GM23338 (cell line): ENCODE data around the gene C12orf43. TPM values are rescaled to one million over a fixed set of nuclear protein-coding genes. Genes with fewer than 3 reads are reported as not detected.
A peak's percentile ranks its signal among the peaks of the same experiment; 100 is the strongest.

Experiments
- ATAC-seq: fragments of 200-7000 bp; cut with Tn5 transposase; 3 replicates; pipeline ENCODE4 v1.9.1; 2020
- DNase-seq: peaks from one replicate; pipeline ENCODE4 v3.0.0-alpha.2; 2015; ENCODE audit warnings: low spot score
- H2AFZ ChIP-seq: fragments of 200-600 bp; sonication (generic); 2 replicates; pipeline ENCODE4 v1.8.0; 2016; ENCODE audit warnings: antibody characterized with exemption, mild to moderate bottlenecking, moderate library complexity
- H3F3A ChIP-seq: fragments of 200-600 bp; sonication (generic); replicated peaks from 2 replicates; pipeline ENCODE4 v1.8.0; 2017; ENCODE audit warnings: antibody characterized with exemption, mixed run types, low read depth
- H3K27ac ChIP-seq: fragments of 200-600 bp; sonication (generic); 2 replicates; pipeline ENCODE4 v1.6.1; 2016; ENCODE audit warnings: low read depth
- H3K27me3 ChIP-seq: fragments of 200-600 bp; sonication (generic); 2 replicates; pipeline ENCODE4 v1.8.0; 2016; ENCODE audit warnings: mild to moderate bottlenecking, mixed run types, moderate library complexity; ENCODE audit not compliant: insufficient read depth
- H3K36me3 ChIP-seq: fragments of 200-600 bp; sonication (generic); 2 replicates; pipeline ENCODE4 v1.8.0; 2016; ENCODE audit warnings: mild to moderate bottlenecking; ENCODE audit not compliant: insufficient read depth
- H3K4me1 ChIP-seq: fragments of 200-600 bp; sonication (generic); 2 replicates; pipeline ENCODE4 v1.8.0; 2016; ENCODE audit warnings: mild to moderate bottlenecking, moderate library complexity; ENCODE audit not compliant: insufficient read depth
- H3K4me2 ChIP-seq: fragments of 200-600 bp; sonication (generic); 2 replicates; pipeline ENCODE4 v1.7.1; 2017; ENCODE audit warnings: mixed run types
- H3K4me3 ChIP-seq: fragments of 200-600 bp; sonication (generic); 2 replicates; pipeline ENCODE4 v1.6.1; 2016; ENCODE audit warnings: mixed run types
- H3K79me2 ChIP-seq: fragments of 200-600 bp; sonication (generic); replicated peaks from 2 replicates; pipeline ENCODE4 v1.8.0; 2017; ENCODE audit warnings: mild to moderate bottlenecking; ENCODE audit not compliant: insufficient read depth
- H3K9me2 ChIP-seq: fragments of 200-600 bp; sonication (generic); 2 replicates; pipeline ENCODE4 v1.8.0; 2017; ENCODE audit not compliant: insufficient read depth
- H4K20me1 ChIP-seq: fragments of 200-600 bp; sonication (generic); replicated peaks from 2 replicates; pipeline ENCODE4 v1.8.0; 2017; ENCODE audit warnings: mild to moderate bottlenecking; ENCODE audit not compliant: insufficient read depth
- H3K27ac Mint-ChIP-seq: 2 replicates; pipeline ENCODE4 v1.8.0; 2020; ENCODE audit warnings: inconsistent platforms, mild to moderate bottlenecking, moderate library complexity, mixed read lengths
- H3K27me3 Mint-ChIP-seq: 3 replicates; pipeline ENCODE4 v1.8.0; 2022; ENCODE audit warnings: low read depth, mild to moderate bottlenecking, moderate library complexity, mixed read lengths, inconsistent platforms; ENCODE audit not compliant: insufficient read depth, poor library complexity
- H3K36me3 Mint-ChIP-seq: 3 replicates; pipeline ENCODE4 v1.8.0; 2021; ENCODE audit warnings: low read depth, mild to moderate bottlenecking, inconsistent platforms, moderate library complexity, mixed read lengths
- H3K4me1 Mint-ChIP-seq: 3 replicates; pipeline ENCODE4 v1.8.0; 2020; ENCODE audit warnings: mild to moderate bottlenecking, inconsistent platforms, mixed read lengths
- H3K4me3 Mint-ChIP-seq: 3 replicates; pipeline ENCODE4 v1.8.0; 2021; ENCODE audit warnings: moderate library complexity, mild to moderate bottlenecking, inconsistent platforms, mixed read lengths
- H3K9me3 Mint-ChIP-seq: 3 replicates; pipeline ENCODE4 v1.8.0; 2020; ENCODE audit warnings: moderate library complexity, mild to moderate bottlenecking, inconsistent platforms, mixed read lengths
- CREB1 ChIP-seq: fragments of 250-450 bp; sonication (Bioruptor Pico); IDR thresholded peaks from 2 replicates; pipeline ENCODE4 v1.5.0; 2020; ENCODE audit warnings: low read depth, mild to moderate bottlenecking, moderate library complexity
- CTCF ChIP-seq, 2 experiments: fragments of 200-600 bp in 1 of 2; sonication (generic) in 1 of 2; conservative IDR thresholded peaks; 2 replicates each; pipeline versions ENCODE4 v1.5.1 to v1.6.1; 2016 to 2017; ENCODE audit warnings: antibody characterized with exemption in 2 of 2, low read depth in 2 of 2, mild to moderate bottlenecking in 2 of 2, moderate library complexity in 1 of 2
- ETS1 ChIP-seq: IDR thresholded peaks from 2 replicates; pipeline ENCODE4 v1.6.1; 2016; ENCODE audit warnings: antibody characterized with exemption
- EZH2 ChIP-seq: fragments of 200-600 bp; sonication (generic); IDR thresholded peaks from one replicate; pipeline ENCODE4 v1.8.0; 2017; ENCODE audit warnings: antibody characterized with exemption, mild to moderate bottlenecking, low read depth; ENCODE audit not compliant: unreplicated experiment
- EZH2phosphoT487 ChIP-seq: fragments of 200-600 bp; sonication (generic); IDR thresholded peaks from one replicate; pipeline ENCODE4 v1.8.1; 2018; ENCODE audit warnings: antibody characterized with exemption; ENCODE audit not compliant: unreplicated experiment
- JUNB ChIP-seq: IDR thresholded peaks from one replicate; pipeline ENCODE4 v1.6.1; 2016; ENCODE audit warnings: antibody characterized with exemption; ENCODE audit not compliant: unreplicated experiment
- NANOG ChIP-seq: IDR thresholded peaks from 2 replicates; pipeline ENCODE4 v1.6.1; 2016; ENCODE audit warnings: antibody characterized with exemption, borderline replicate concordance
- POLR2AphosphoS5 ChIP-seq: IDR thresholded peaks from 2 replicates; pipeline ENCODE4 v1.6.1; 2016; ENCODE audit warnings: antibody characterized with exemption, low read depth
- REST ChIP-seq: IDR thresholded peaks from one replicate; pipeline ENCODE4 v1.6.1; 2018; ENCODE audit warnings: antibody characterized with exemption; ENCODE audit not compliant: unreplicated experiment
- STAT1 ChIP-seq: IDR thresholded peaks from one replicate; pipeline ENCODE4 v1.6.1; 2016; ENCODE audit warnings: antibody characterized with exemption; ENCODE audit not compliant: unreplicated experiment
- ZNF114 ChIP-seq: fragments of 250-450 bp; sonication (Bioruptor Pico); IDR thresholded peaks from 2 replicates; pipeline ENCODE4 v1.5.0; 2020; ENCODE audit warnings: mild to moderate bottlenecking, moderate library complexity
- ZNF331 ChIP-seq: fragments of 250-450 bp; sonication (Bioruptor Pico); IDR thresholded peaks from 2 replicates; pipeline ENCODE4 v1.5.0; 2020; ENCODE audit warnings: low read depth, mild to moderate bottlenecking, moderate library complexity
- ZNF462 ChIP-seq: fragments of 250-450 bp; sonication (Bioruptor Pico); IDR thresholded peaks from 2 replicates; pipeline ENCODE4 v1.5.0; 2020; ENCODE audit warnings: mild to moderate bottlenecking, moderate library complexity
- polyA plus RNA-seq: library from polyadenylated mRNA; unstranded; fragments of >200 nt; fragmentation: Nextera tagmentation; extraction: Ambion mirVana; gene quantifications from 2 replicates; pipeline ENCODE4 v1.2.1, GENCODE V29; 2016
- total RNA-seq: library from RNA; depleted of rRNA; stranded (reverse); fragments of >200 nt; shearing (Covaris generic); gene quantifications from 2 replicates; pipeline ENCODE4 v1.2.3, GENCODE V29; 2014

The C12orf43 gene
- total and polyA plus RNA-seq, 2 experiments from 2014 or later: 15.2 to 20.7 TPM

DNA sequence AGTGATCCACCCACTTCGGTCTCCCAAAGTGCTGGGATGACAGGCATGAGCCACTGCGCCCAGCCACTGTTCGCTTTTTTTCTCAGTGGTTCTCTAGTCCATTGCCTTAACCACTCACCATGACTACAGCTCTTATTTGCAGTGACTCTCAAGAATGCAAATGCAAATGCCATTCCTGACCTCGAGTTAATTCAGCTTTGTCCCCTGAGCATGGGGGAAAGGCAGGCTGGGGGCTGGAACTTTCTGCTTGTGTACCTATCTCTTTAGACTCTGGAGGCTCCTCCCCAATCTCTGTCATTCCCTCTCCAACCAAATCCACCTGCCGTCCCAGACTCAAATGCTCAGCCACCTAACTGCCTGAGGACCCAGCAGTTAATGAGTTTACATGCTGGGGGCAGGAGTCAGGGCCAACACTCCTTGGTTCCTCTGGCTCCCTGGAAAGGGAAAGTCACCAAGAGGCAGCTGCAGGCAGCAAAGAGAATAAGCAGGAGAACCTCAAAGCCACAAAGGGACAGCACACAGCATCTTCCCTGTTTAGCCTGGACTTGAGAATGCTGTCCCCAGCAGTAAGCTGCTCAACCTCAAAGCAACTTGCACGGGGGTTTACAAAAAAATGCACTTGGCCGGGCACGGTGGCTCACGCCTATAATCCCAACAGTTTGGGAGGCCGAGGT lies 43.3 kb downstream of the C12orf43 start:
- Histone ChIP-seq H3K4me1 (no peaks in the 10 kb centered on the region; the same call in 1 of the 2 replicates), H3K9me2 (no peaks in the 10 kb centered on the region), H3K4me3 (no peak overlapping the region), H3K36me3 (no peaks in the 10 kb centered on the region), H2AFZ (peak overlapping the region; percentile 6; the same call in 1 of the 2 replicates), H3K79me2 (no peaks in the 10 kb centered on the region), H3K27me3 (no peaks in the 10 kb centered on the region), H3K4me2 (no peak overlapping the region), H4K20me1 (no peaks in the 10 kb centered on the region), H3K27ac (peak overlapping the region; percentile 52), H3F3A (no peaks in the 10 kb centered on the region)
- ATAC-seq (peak; percentile 89), DNase-seq (peak; percentile 91)
- Mint-ChIP-seq H3K27me3 (peaks cover 8% of the 10 kb centered on the region), H3K27ac (peak overlapping the region; percentile 94), H3K4me3 (no peak overlapping the region; the same call in 1 of the 3 replicates), H3K9me3 (no peaks in the 10 kb centered on the region), H3K4me1 (peaks cover 16% of the 10 kb centered on the region), H3K36me3 (no peaks in the 10 kb centered on the region)
- no peak for TF ChIP-seq CTCF (conservative IDR thresholded peaks at IDR 0.05; ENCODE audit: low read depth in 2 of 2)
- TF ChIP-seq ETS1: no peak
- TF ChIP-seq ZNF331 (CRISPR knock-in tag): no peak
- TF ChIP-seq ZNF114: no peak
- TF ChIP-seq EZH2: no peak
- TF ChIP-seq EZH2phosphoT487: no peak
- no peak for TF ChIP-seq ZNF462
- no peak for TF ChIP-seq REST
- no peak for TF ChIP-seq CREB1 (CRISPR knock-in tag)
- no peak for TF ChIP-seq STAT1
- TF ChIP-seq JUNB: no peak
- no peak for TF ChIP-seq POLR2AphosphoS5
- no peak for TF ChIP-seq NANOG
